ENCODE data around the gene S100A2.
"Not testable (repeated sequence)": the region's sequence is repeated elsewhere in the genome, so short reads cannot be mapped to it uniquely, and the experiment has no call there.

The S100A2 gene

DNA sequence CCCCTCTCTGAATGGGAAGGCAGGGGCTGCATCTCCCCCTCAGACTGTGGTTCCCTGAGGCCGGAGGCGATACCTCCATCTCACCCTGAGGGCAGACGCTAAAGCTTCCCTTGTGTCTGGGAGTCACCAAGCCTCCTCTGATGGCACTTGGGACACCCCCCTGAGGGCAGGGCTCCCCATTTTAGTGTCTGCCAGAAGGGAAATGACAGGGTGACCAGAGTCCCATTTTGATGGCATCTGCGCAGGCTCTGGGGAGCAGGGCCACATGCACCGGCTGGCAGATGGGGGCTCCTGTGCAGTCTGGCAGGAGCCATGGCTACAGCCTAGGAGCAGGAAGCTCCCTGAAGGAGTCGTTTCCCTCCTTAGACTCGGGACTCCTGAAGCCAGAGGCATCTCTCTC lies 1.7 kb downstream of the S100A2 start:
- no peak overlapping the region for H3K4me3 ChIP-seq (replicated peaks; ENCODE audit: low read depth, low read length)
- no peak for DNase-seq (ENCODE audit: low read depth)
- TF ChIP-seq, protein P1, sequence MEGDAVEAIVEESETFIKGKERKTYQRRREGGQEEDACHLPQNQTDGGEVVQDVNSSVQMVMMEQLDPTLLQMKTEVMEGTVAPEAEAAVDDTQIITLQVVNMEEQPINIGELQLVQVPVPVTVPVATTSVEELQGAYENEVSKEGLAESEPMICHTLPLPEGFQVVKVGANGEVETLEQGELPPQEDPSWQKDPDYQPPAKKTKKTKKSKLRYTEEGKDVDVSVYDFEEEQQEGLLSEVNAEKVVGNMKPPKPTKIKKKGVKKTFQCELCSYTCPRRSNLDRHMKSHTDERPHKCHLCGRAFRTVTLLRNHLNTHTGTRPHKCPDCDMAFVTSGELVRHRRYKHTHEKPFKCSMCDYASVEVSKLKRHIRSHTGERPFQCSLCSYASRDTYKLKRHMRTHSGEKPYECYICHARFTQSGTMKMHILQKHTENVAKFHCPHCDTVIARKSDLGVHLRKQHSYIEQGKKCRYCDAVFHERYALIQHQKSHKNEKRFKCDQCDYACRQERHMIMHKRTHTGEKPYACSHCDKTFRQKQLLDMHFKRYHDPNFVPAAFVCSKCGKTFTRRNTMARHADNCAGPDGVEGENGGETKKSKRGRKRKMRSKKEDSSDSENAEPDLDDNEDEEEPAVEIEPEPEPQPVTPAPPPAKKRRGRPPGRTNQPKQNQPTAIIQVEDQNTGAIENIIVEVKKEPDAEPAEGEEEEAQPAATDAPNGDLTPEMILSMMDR (IDR thresholded peaks at IDR 0.05; ENCODE audit: low read length, missing control alignments): no peak

DNA sequence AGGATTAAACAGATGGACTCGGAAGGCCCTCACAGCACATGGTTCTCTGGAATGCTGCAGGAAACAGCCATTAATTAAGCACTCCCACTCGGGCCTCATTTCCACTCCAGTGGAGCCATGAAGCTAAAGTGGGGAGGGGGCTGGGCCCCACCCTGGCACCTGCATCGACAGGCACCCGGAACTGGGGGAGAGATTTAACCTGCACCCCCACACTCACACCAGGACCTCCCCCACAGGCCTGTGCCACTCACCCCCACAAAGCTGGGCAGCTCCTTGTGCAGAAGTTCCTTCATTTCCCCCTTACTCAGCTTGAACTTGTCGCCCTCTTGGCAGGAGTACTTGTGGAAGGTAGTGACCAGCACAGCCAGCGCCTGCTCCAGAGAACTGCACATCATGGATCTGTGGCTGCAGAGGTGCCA lies 2.2 kb downstream of the S100A2 start:
- TF ChIP-seq, protein P1 (IDR thresholded peaks at IDR 0.05; ENCODE audit: low read length, missing control alignments): no peak
- no peak overlapping the region for H3K4me3 ChIP-seq (replicated peaks; ENCODE audit: low read depth, low read length)
- DNase-seq (ENCODE audit: low read depth): no peak

DNA sequence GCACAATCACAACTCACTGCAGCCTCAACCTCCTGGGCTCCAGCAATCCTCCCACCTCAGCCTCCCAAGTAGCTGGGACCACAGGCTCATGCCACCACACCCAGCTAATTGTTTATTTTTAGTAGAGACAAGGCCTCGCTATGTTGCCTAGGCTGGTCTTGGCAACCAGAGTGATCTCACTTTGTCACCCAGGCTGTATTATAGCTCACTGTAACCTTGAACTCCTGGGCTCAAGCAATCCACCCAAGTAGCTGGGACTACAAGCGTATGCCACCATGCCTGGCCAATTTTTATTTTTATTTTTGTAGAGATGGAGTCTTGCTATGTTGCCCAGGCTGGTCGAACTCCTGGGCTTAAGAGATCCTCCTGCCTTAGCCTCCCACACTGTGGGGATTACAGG lies 3.6 kb downstream of the S100A2 start:
- DNase-seq (ENCODE audit: low read depth); H3K4me3 ChIP-seq (replicated peaks; ENCODE audit: low read depth, low read length): not testable (repeated sequence)

DNA sequence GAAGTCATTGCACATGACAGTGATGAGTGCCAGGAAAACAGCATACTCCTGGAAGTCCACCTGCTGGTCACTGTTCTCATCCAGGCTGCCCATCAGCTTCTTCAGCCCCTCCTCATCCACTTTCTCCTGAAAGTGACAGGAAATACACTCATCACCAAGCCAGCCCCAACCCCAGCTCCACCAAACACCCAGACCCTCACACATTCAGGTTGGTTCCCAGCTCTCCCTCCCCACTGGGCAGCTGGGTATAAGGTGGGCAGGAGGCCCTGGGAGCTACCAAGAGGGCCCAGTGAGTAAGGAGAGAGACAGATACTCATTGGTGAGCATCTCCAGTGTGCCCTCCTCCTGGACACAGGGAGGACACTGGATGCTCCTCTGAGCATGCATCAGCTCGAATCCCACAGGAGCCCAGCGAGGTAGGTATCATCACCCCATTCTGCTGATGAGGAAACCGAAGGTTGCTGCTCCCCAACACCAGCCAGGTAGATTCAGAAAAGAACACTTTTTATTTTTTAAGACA lies 4.1 kb downstream of the S100A2 start:
- H3K4me3 ChIP-seq (replicated peaks; ENCODE audit: low read depth, low read length): no peak overlapping the region
- no peak for DNase-seq (ENCODE audit: low read depth)
- TF ChIP-seq, protein P1 (IDR thresholded peaks at IDR 0.05; ENCODE audit: low read length, missing control alignments): no peak

DNA sequence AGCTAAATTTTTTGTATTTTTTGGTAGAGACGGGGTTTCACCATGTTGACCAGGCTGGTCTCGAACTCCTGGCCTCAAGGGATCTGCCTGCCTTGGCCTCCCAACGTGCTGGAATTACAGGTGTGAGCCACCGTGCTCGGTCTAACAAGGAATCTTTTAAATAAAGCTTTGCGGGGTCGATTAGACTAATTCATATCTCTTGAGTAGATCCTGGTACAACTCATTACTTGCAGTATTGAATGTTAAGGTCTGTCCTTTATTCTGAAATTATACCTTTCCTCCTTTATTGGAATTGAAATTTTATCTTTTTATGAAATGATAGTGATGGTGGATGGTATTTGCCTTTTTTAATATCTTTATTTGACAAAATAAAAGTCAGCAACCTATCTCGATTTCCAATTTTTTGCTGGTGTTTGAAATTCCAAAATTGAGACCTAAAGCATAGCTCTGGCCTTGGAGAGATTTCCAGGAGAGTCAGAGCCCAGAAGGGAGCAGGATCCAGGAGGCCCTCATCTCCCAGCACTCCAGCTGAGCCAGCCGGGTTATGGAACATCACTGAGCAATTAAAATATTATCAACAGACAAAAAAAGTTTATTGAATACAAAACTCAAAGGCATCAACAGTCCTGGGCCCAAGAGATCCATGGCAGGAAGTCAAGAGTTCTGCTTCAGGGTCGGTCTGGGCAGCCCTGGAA lies 4.7 kb downstream of the S100A2 start:
- TF ChIP-seq, protein P1 (IDR thresholded peaks at IDR 0.05; ENCODE audit: low read length, missing control alignments): no peak

DNA sequence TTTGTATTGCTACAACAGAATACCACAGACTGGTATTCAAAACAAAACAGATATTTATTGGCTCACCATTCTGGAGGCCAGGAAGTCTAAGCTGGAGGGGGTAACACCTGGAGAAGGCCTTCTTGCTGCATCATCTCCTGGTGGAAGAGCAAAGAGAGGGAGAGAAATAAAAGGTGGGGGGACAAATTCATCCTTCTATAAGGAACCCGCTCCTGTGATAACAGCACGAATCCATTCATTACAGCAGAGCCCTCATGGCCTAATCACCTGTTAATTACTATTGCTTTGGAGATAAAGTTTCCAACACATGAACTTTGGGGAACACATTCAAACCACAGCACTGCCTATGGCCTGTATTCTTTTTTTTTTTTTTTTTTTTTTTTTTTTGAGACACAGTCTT lies 5.4 kb downstream of the S100A2 start:
- DNase-seq (ENCODE audit: low read depth): no peak
- TF ChIP-seq, protein P1 (IDR thresholded peaks at IDR 0.05; ENCODE audit: low read length, missing control alignments): no peak
- no peak overlapping the region for H3K4me3 ChIP-seq (replicated peaks; ENCODE audit: low read depth, low read length)

More for the DNA sequence above, 4.7 kb downstream of the S100A2 start:
- no peak for DNase-seq (ENCODE audit: low read depth)
- no peak overlapping the region for H3K4me3 ChIP-seq (replicated peaks; ENCODE audit: low read depth, low read length)

DNA sequence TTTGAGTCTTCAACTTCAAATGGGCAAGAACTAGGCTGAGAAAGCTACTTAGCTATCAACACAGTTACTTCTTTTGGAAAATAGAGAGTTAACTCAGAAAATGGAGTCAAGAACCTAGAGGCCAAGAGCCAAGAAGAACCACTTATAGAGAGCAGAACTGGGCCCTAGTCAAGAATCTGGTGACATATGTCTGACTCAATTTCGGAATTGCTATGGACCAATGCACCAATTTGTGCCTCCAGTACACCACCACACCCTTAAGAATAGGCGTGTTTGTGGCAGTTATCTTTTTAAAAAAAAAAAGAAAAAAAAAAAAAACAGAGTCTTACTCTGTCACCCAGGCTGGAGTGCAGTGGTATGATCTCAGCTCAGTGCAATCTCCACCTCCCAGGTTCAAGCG lies 7.8 kb downstream of the S100A2 start:
- H3K4me3 ChIP-seq (replicated peaks; ENCODE audit: low read depth, low read length): no peak overlapping the region
- DNase-seq (ENCODE audit: low read depth): no peak
- TF ChIP-seq, protein P1 (IDR thresholded peaks at IDR 0.05; ENCODE audit: low read length, missing control alignments): no peak
